Breast epithelium (tissue), 3 donors: ENCODE data around the gene KSR2.

Source experiments
- CTCF ChIP-seq, 3 donors: fragments of 450-650 bp; IDR thresholded peaks; one replicate each; pipeline ENCODE4 v1.5.1; 2016 to 2017; ENCODE audit warnings: antibody characterized with exemption in 3 of 3, mild to moderate bottlenecking in 3 of 3, moderate library complexity in 3 of 3
- POLR2A ChIP-seq: fragments of 450-650 bp; IDR thresholded peaks from one replicate; pipeline ENCODE4 v1.6.1; 2016; ENCODE audit warnings: antibody characterized with exemption, mild to moderate bottlenecking, moderate library complexity

GRCh38 chr12:117884161-117884560 lies 84.6 kb downstream of the KSR2 start:
- no peak for TF ChIP-seq CTCF (IDR thresholded peaks at IDR 0.05)
- no peak for TF ChIP-seq POLR2A
